Activated T-helper 9 cell treated with anti-CD3 and anti-CD28 coated beads, Interleukin-2, amount 50 U/mL, for 16 hours (primary cell): ENCODE measurements around the gene GPC6.

Source experiments
- DNase-seq: peaks from one replicate; pipeline ENCODE4 v3.0.0-alpha.2; 2020; ENCODE audit warnings: low read depth

Gene GPC6

GRCh38 chr13:93687261-93687660 lies 460.7 kb downstream of the GPC6 start:
- no peak for DNase-seq

GRCh38 chr13:93689333-93689732 lies 462.7 kb downstream of the GPC6 start:
- no peak for DNase-seq

DNA sequence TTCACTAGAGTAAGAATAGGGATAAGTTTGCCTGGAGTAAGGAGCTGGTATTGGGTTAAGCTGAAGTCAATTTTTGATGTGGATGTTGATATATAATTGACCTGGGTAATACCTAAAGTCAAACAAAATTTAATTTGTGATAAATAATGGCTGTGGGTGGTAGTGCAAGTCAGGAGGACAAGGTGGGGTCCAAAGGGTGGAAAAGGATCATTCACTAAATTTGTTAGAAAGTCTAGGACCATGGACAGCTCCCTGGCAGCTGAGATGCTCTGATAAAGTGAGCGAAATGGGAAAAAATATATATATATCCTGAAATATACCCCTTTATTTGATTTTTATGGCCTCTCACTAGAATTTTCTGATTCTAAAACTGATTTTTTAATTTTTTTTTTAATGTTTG lies 463.5 kb downstream of the GPC6 start:
- DNase-seq = no peak

GRCh38 chr13:93698016-93698613 lies 471.5 kb downstream of the GPC6 start:
- DNase-seq = no peak

GRCh38 chr13:93700115-93700514 lies 473.5 kb downstream of the GPC6 start:
- DNase-seq = no peak

DNA sequence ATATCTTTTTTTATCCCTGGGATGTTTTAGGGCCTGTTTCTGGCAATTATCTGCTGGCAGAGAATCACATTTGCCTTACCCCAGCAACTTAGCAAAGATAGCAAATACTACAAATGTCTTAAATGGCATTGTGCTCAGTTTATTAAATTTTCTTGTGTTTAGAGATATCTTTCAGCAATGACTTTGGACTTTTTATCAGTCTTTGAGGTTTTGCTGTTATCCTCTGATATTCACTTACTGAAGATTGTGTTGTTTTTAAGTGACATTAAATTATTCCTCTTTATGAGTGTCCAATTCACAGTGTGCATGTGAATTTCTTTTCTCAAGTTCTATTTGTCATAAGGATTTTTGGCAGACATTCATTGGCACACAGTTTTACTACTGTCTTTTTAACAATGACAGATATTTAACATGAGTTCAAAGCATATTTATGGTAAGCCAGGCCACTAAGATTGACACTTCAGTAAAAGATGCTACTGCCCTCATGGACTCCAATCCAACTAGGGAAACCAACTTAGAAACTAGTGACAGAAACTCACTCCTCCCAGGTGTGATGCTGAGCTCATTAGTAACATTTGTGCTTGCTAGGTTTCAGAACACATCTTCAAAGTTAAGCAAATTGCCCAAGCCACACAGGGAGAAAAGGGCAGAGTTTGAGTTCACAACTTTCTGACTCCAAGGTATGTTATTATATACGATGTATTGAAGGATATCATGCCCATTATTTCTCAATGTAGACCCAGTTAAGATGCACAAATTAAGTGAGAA lies 481.9 kb downstream of the GPC6 start:
- DNase-seq = no peak

- DNase-seq = no peak
Observed at GRCh38 chr13:93709506-93710244, 483.1 kb downstream of the GPC6 start.

DNA sequence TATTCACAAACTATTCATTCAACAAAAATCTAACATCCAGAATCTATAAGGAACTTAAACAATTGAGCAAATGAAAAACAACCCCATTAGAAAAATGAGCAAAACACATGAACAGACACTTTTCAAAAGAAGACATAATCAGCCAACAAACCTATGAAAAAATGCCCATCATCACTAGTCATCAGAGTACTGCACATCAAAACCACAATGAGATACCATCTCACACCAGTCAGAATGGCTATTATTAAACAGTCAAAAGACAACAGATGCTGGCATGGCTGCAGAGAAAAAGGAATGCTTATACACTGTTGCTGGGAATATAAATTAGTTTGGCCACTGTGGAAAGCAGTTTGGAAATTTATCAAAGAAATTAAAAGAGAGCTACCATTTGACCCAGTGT lies 487.6 kb downstream of the GPC6 start:
- no peak for DNase-seq

GRCh38 chr13:93715866-93716265 lies 489.3 kb downstream of the GPC6 start:
- DNase-seq = no peak

GRCh38 chr13:93716623-93717022 lies 490.0 kb downstream of the GPC6 start:
- no peak for DNase-seq

- DNase-seq = no peak
Observed at GRCh38 chr13:93721483-93721882, 494.9 kb downstream of the GPC6 start.

GRCh38 chr13:93723316-93723715 lies 496.7 kb downstream of the GPC6 start:
- no peak for DNase-seq

DNA sequence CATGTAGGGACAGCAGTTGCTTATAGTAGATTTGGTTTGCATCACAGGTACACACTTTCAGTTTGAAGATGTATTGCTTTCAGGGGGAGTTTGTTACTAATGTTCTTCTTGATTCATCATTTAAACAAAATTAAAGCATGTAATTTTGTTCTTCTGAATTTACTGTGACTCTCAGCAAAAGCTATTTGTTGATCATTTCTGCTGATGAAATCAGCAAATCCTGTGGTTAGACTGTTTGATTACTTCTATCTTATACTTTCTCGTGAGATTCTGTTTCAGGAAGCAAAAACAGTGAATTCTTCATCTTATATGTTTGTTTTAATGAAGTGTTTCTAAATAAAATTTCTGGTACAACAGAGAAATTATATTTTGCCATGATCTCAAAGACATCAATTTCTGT lies 497.6 kb downstream of the GPC6 start:
- no peak for DNase-seq

- no peak for DNase-seq
Observed at GRCh38 chr13:93726173-93726957, 499.8 kb downstream of the GPC6 start.

DNA sequence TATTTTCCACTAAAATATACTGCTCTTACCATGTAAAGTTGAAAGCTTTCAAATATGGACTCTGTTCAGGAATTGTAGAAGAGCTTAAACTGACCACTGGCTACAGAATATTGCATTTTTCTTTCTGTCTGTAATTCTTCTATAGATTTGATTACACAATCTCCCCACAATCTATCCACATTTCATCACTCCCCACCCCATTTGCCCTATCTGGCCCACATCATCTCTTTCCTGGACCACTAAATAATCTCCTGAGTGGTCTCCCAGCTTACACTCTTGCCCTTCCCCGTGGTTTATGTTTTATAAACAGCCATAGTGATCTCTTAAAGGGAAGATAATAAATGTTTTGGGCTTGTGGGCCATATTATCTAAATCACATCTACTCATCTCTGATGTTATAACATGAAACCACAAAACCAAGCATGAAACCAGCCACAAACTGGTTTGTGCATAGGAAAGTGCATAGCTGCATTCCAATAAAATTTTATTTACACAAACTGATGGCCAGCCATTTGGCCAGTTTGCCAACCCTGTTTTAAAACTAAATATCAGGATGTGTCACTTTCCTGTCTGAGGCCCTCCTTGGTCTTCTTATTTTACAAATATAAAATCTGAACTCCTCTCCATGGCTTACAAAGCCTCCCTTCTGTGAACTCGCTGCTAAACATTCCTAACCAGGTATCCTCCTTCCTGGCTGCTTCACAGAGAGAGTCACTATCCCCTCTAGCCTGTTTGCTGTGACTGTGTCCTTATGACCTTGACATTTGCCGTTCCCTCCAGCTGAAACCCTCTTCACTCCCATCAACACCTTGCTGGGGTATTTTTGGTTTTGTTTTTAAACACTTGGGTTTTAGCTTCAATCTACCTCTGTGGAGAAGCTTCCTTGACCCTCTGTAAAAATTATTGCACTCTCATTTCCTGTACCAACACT lies 500.9 kb downstream of the GPC6 start:
- no peak for DNase-seq

DNA sequence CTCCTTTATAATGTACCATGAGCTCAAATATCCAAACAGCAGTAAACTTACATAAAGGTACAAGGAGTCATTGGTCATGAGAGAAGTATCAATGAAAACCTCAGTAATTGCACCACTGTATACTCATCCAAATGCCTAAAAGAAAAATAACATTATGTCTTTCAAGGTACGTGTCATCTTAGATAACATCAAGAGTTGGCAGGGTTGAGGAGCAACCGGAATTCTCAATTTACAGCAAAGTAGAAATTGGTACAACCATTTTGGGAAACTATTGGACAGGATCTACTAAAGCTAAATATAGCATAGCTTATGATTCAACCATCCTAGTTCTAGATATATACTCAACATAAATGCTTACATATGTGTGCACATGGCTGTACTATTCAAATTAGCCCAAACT lies 502.8 kb downstream of the GPC6 start:
- DNase-seq = no peak

DNA sequence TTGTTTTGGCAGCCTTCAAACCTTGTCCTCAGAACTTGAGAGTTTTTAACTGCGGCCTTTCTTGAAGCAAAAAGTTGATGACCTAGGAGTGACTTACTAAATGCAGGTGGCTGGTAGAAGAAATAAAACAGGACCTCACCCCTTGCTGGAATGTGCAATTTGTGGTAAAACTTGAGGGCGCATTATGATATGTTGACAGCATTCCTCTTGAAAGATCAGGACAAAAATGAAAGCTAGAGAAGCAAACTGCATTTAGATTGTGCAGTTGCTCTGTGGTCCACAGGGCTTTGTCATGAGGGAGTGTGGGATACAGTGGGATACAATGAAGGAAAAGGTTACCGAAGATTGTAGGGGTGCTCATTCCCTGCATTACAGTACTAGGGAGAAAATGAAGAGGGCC lies 504.2 kb downstream of the GPC6 start:
- no peak for DNase-seq

- DNase-seq = no peak
Observed at GRCh38 chr13:93732186-93732585, 505.6 kb downstream of the GPC6 start.

- DNase-seq = no peak
Observed at GRCh38 chr13:93736081-93736480, 509.5 kb downstream of the GPC6 start.

DNA sequence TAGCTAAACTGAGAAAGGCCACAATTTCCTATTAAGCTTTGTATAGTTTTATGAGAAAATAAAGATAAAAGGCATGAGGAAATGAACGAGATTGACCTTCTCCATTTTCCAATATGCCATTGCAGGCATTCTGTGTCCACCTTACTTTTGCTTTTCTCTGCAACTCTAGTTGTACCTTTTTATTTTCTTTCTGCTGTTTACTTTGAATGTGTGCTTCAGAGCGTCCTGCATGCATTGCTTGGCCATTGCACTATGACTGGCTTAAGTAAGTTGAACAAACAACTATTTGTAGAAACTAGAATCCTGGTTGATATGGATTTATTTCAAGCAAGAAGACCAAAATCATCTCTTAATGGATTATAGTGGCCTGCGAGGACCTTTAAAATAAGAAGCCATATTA lies 510.3 kb downstream of the GPC6 start:
- no peak for DNase-seq

GRCh38 chr13:93740334-93740733 lies 513.7 kb downstream of the GPC6 start:
- no peak for DNase-seq
